SK-N-SH (cell line): ENCODE results near the gene MTMR12. TPM values are rescaled to one million over a fixed set of nuclear protein-coding genes. Genes with fewer than 3 reads are reported as not detected.

Experiments used
- CTCF ChIA-PET: fragments of 300-600, 350-600 bp; formaldehyde crosslinking; extraction: SDS; loops from one replicate; lab custom pipeline; 2021; lab: Yijun Ruan, JAX
- POLR2A ChIA-PET: fragments of 350-600 bp; sonication (Branson Sonifier 250); formaldehyde crosslinking; extraction: SDS; loops from one replicate; lab custom pipeline; 2020; ENCODE audit warnings: antibody characterized with exemption, inconsistent platforms; lab: Yijun Ruan, JAX
- DNase-seq: peaks from one replicate; pipeline ENCODE4 v3.0.0; 2012
- H2AFZ ChIP-seq: fragments of 200-600 bp; sonication (generic); 2 replicates; pipeline ENCODE4 v1.8.1; 2016; ENCODE audit warnings: antibody characterized with exemption, mild to moderate bottlenecking, low read depth
- H3F3A ChIP-seq: fragments of 200-600 bp; sonication (generic); replicated peaks from 2 replicates; pipeline ENCODE3; 2016; ENCODE audit warnings: antibody characterized with exemption, mild to moderate bottlenecking; ENCODE audit not compliant: insufficient read depth
- H3K27ac ChIP-seq, 2 experiments: fragments of 200-500 bp in 1 of 2; fragments of 200-600 bp in 1 of 2; sonication (Bioruptor generic) in 1 of 2; sonication (generic), shearing (Covaris generic) in 1 of 2; 2 replicates each; pipeline versions ENCODE4 v1.5.1 to v1.6.1; 2014 to 2016; ENCODE audit warnings: low read depth in 2 of 2, inconsistent platforms in 1 of 2, low read length in 1 of 2, mild to moderate bottlenecking in 1 of 2, mixed read lengths in 1 of 2
- H3K27me3 ChIP-seq: fragments of 200-600 bp; sonication (generic), shearing (Covaris generic); 2 replicates; pipeline ENCODE4 v1.6.1; 2016; ENCODE audit warnings: mixed run types; ENCODE audit not compliant: insufficient read depth
- H3K36me3 ChIP-seq, 2 experiments: fragments of 200-500 bp in 1 of 2; fragments of 200-600 bp in 1 of 2; sonication (Bioruptor generic) in 1 of 2; sonication (generic) in 1 of 2; replicated peaks in 1 of 2; 2 replicates each; pipeline versions ENCODE3 to v1.5.1; 2014 to 2016; ENCODE audit warnings: low read length in 1 of 2, mild to moderate bottlenecking in 1 of 2; ENCODE audit not compliant: insufficient read depth in 2 of 2, control insufficient read depth in 1 of 2
- H3K4me1 ChIP-seq, 2 experiments: fragments of 200-500 bp in 1 of 2; fragments of 200-600 bp in 1 of 2; sonication (Bioruptor generic) in 1 of 2; sonication (generic), shearing (Covaris generic) in 1 of 2; 2 replicates each; pipeline versions ENCODE4 v1.5.1 to v1.6.1; 2014 to 2016; ENCODE audit warnings: low read depth in 1 of 2, low read length in 1 of 2, mixed run types in 1 of 2; ENCODE audit not compliant: insufficient read depth in 2 of 2, control insufficient read depth in 1 of 2
- H3K4me2 ChIP-seq: fragments of 200-600 bp; sonication (generic), shearing (Covaris generic); 2 replicates; pipeline ENCODE4 v1.6.1; 2017; ENCODE audit warnings: mixed run types
- H3K4me3 ChIP-seq, 2 experiments: fragments of 200-500 bp in 1 of 2; fragments of 200-600 bp in 1 of 2; sonication (Bioruptor generic) in 1 of 2; sonication (generic), shearing (Covaris generic) in 1 of 2; 2 replicates each; pipeline versions ENCODE4 v1.5.1 to v1.8.1; 2014 to 2016; ENCODE audit warnings: low read depth in 2 of 2, inconsistent platforms in 1 of 2, low read length in 1 of 2, mild to moderate bottlenecking in 1 of 2, mixed read lengths in 1 of 2, moderate library complexity in 1 of 2
- H3K79me2 ChIP-seq: fragments of 200-600 bp; sonication (generic); 2 replicates; pipeline ENCODE4 v1.8.1; 2017; ENCODE audit warnings: mild to moderate bottlenecking; ENCODE audit not compliant: insufficient read depth
- H3K9ac ChIP-seq: fragments of 200-600 bp; sonication (generic); 2 replicates; pipeline ENCODE4 v1.6.1; 2017; ENCODE audit warnings: mixed run types
- H3K9me2 ChIP-seq: fragments of 200-600 bp; sonication (generic); 2 replicates; pipeline ENCODE4 v1.6.1; 2017; ENCODE audit warnings: mixed run types
- H3K9me3 ChIP-seq: fragments of 200-600 bp; sonication (generic); 2 replicates; pipeline ENCODE4 v1.6.1; 2017; ENCODE audit warnings: mixed run types, mild to moderate bottlenecking, moderate library complexity
- H4K20me1 ChIP-seq: fragments of 200-600 bp; sonication (generic); 2 replicates; pipeline ENCODE4 v1.6.1; 2017; ENCODE audit warnings: mild to moderate bottlenecking, mixed run types; ENCODE audit not compliant: insufficient read depth
- EP300 ChIP-seq, 2 experiments: IDR thresholded peaks; 2 replicates each; pipeline versions ENCODE4 v1.4.0 to v1.6.1; 2012; ENCODE audit warnings: borderline replicate concordance in 1 of 2, low read depth in 1 of 2, low read length in 1 of 2
- GABPA ChIP-seq: IDR thresholded peaks from 2 replicates; pipeline ENCODE4 v1.4.0; 2012; ENCODE audit warnings: low read depth, mild to moderate bottlenecking
- GATA2 ChIP-seq: sonication (generic); formaldehyde crosslinking; IDR thresholded peaks from 2 replicates; pipeline ENCODE4 v1.5.0; 2020; ENCODE audit warnings: mild to moderate bottlenecking, missing genetic modification reagents
- MEF2A ChIP-seq: IDR thresholded peaks from 2 replicates; pipeline ENCODE4 v1.4.0; 2012; ENCODE audit warnings: low read depth, borderline replicate concordance
- NFIC ChIP-seq: IDR thresholded peaks from 2 replicates; pipeline ENCODE4 v1.4.0; 2012; ENCODE audit warnings: borderline replicate concordance
- NRF1 ChIP-seq: IDR thresholded peaks from 2 replicates; pipeline ENCODE4 v1.6.1; 2012; ENCODE audit warnings: low read depth, mild to moderate bottlenecking, low read length
- RCOR1 ChIP-seq: fragments of 150-350 bp; IDR thresholded peaks from 2 replicates; pipeline ENCODE4 v1.6.1; 2017; ENCODE audit warnings: antibody characterized with exemption, low read length
- REST ChIP-seq: IDR thresholded peaks from 2 replicates; pipeline ENCODE4 v1.6.1; 2012; ENCODE audit warnings: mild to moderate bottlenecking, low read depth, low read length, moderate library complexity
- RFX5 ChIP-seq: IDR thresholded peaks from 2 replicates; pipeline ENCODE4 v1.6.1; 2012; ENCODE audit warnings: mild to moderate bottlenecking, improper control_type of control experiment, low read length
- TEAD4 ChIP-seq: IDR thresholded peaks from 2 replicates; pipeline ENCODE4 v1.4.0; 2012; ENCODE audit warnings: mild to moderate bottlenecking, borderline replicate concordance; ENCODE audit not compliant: insufficient read depth
- WGBS: methylation state at CpG from one replicate; pipeline ENCODE4 v1.1.6; 2017; ENCODE audit warnings: low lambda C conversion rate; 5-methylcytosine and 5-hydroxymethylcytosine counted together
- polyA plus RNA-seq, 3 experiments: library from polyadenylated mRNA; depleted of rRNA; stranded (reverse); fragments of >200 nt; gene quantifications; 2 replicates each; pipeline ENCODE4 v1.2.3, GENCODE V29; 2012
- TF ChIP-seq, protein P1 (sequence below): IDR thresholded peaks from 2 replicates; pipeline ENCODE4 v1.4.0; 2012; ENCODE audit warnings: low read depth, borderline replicate concordance

Gene MTMR12
- polyA plus RNA-seq, 1 of the 3 experiments (the other 2 are of a cell fraction), result 10.9 TPM

- Histone ChIP-seq H2AFZ (no peak overlapping the region), H3K79me2 (peaks cover 81% of the 10 kb centered on the region), H3F3A (peaks cover 4% of the 10 kb centered on the region), H3K9me2 (no peaks in the 10 kb centered on the region), H3K27me3 (no peaks in the 10 kb centered on the region), H3K36me3 (no peaks in the 10 kb centered on the region), H4K20me1 (no peaks in the 10 kb centered on the region; the same call in 1 of the 2 replicates), H3K4me2 (no peak overlapping the region), H3K9ac (no peak overlapping the region), H3K9me3 (no peaks in the 10 kb centered on the region), H3K4me3 (no peak overlapping the region), H3K4me1 (peaks cover 9% of the 10 kb centered on the region in 2 experiments; a peak in 3 of 4 replicates), H3K27ac (no peak overlapping the region)
- POLR2A ChIA-PET, result no interaction called here
- CTCF ChIA-PET, result no interaction called here
- no peak for DNase-seq
- TF ChIP-seq TEAD4 (no peak), MEF2A (no peak), RCOR1 (no peak)
- WGBS, result 87% methylated on average over 3 of the region's 3 CpGs
These were observed 3.8 kb downstream of the MTMR12 start for GRCh38 chr5:32308946-32309345.

- no peak for DNase-seq
- peaks cover 91% of the 10 kb centered on the region for H3K79me2 ChIP-seq
- no peak overlapping the region for H2AFZ ChIP-seq
- TF ChIP-seq MEF2A (no peak), RFX5 (no peak), GATA2 (CRISPR knock-in tag) (no peak), REST (no peak), TEAD4 (no peak), EP300 (IDR thresholded peaks at IDR 0.05; ENCODE audit: borderline replicate concordance in 1 of 2, low read depth in 1 of 2, low read length in 1 of 2) (no peak), GABPA (no peak), NFIC (no peak), NRF1 (no peak)
- TF ChIP-seq, protein P1, sequence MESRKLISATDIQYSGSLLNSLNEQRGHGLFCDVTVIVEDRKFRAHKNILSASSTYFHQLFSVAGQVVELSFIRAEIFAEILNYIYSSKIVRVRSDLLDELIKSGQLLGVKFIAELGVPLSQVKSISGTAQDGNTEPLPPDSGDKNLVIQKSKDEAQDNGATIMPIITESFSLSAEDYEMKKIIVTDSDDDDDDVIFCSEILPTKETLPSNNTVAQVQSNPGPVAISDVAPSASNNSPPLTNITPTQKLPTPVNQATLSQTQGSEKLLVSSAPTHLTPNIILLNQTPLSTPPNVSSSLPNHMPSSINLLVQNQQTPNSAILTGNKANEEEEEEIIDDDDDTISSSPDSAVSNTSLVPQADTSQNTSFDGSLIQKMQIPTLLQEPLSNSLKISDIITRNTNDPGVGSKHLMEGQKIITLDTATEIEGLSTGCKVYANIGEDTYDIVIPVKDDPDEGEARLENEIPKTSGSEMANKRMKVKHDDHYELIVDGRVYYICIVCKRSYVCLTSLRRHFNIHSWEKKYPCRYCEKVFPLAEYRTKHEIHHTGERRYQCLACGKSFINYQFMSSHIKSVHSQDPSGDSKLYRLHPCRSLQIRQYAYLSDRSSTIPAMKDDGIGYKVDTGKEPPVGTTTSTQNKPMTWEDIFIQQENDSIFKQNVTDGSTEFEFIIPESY, result no peak
- ChIA-PET POLR2A (no interaction called here), CTCF (interaction anchor here (1.3 to 1.6 kb wide), 2 partner anchors 22 to 75 kb away, joined by 3 to 7 read pairs; no protein-coding TSS in a partner anchor)
- no peaks in the 10 kb centered on the region for H3K9me2 ChIP-seq
- H3K36me3 ChIP-seq, result no peaks in the 10 kb centered on the region
- H3K27me3 ChIP-seq, result no peaks in the 10 kb centered on the region
- WGBS, result 100% methylated on average over 4 of the region's 4 CpGs
- H3K4me2 ChIP-seq, result no peak overlapping the region
- no peaks in the 10 kb centered on the region; the same call in 1 of the 2 replicates for H4K20me1 ChIP-seq
- peaks cover 9% of the 10 kb centered on the region in 2 experiments; a peak in 3 of 4 replicates for H3K4me1 ChIP-seq
- H3K4me3 ChIP-seq, result no peak overlapping the region
- H3K9me3 ChIP-seq, result no peaks in the 10 kb centered on the region
- H3F3A ChIP-seq, result peaks cover 4% of the 10 kb centered on the region
- H3K9ac ChIP-seq, result no peak overlapping the region
- H3K27ac ChIP-seq, result no peak overlapping the region
These were observed 5.0 kb downstream of the MTMR12 start for GRCh38 chr5:32307769-32308194.
